ENCODE data around the gene ACTA1.
"Not testable (repeated sequence)": the region's sequence is repeated elsewhere in the genome, so short reads cannot be mapped to it uniquely, and the experiment has no call there.

ACTA1 gene

GRCh38 chr1:229420224-229420623 is 13.7 kb downstream of the ACTA1 start:
- TF ChIP-seq ZFX (IDR thresholded peaks at IDR 0.05): no peak
- no peak for TF ChIP-seq CTCF (conservative IDR thresholded peaks at IDR 0.05)
- H3K27ac ChIP-seq: no peak overlapping the region

GRCh38 chr1:229418586-229418985 is 15.3 kb downstream of the ACTA1 start:
- H3K27ac ChIP-seq: not testable (repeated sequence)

GRCh38 chr1:229412810-229413209 is 21.1 kb downstream of the ACTA1 start:
- not testable (repeated sequence) for H3K27ac ChIP-seq

- TF ChIP-seq CTCF (conservative IDR thresholded peaks at IDR 0.05): no peak
- TF ChIP-seq ZFX (IDR thresholded peaks at IDR 0.05): no peak
- no peak overlapping the region for H3K27ac ChIP-seq
Observed at GRCh38 chr1:229412056-229412455, 21.8 kb downstream of the ACTA1 start.

- H3K27ac ChIP-seq: no peak overlapping the region
- TF ChIP-seq ZFX (IDR thresholded peaks at IDR 0.05) (no peak), CTCF (conservative IDR thresholded peaks at IDR 0.05) (no peak)
Observed at GRCh38 chr1:229411434-229412055, 22.3 kb downstream of the ACTA1 start.

- H3K27ac ChIP-seq: no peak overlapping the region
- TF ChIP-seq CTCF (conservative IDR thresholded peaks at IDR 0.05) (no peak), ZFX (IDR thresholded peaks at IDR 0.05) (no peak)
Observed at GRCh38 chr1:229410692-229411433, 23.0 kb downstream of the ACTA1 start.

- no peak for TF ChIP-seq ZFX (IDR thresholded peaks at IDR 0.05)
- TF ChIP-seq CTCF (conservative IDR thresholded peaks at IDR 0.05): no peak
- H3K27ac ChIP-seq: no peak overlapping the region
Observed at GRCh38 chr1:229410370-229410691, 23.6 kb downstream of the ACTA1 start.

- H3K27ac ChIP-seq: no peak overlapping the region
- no peak for TF ChIP-seq CTCF (conservative IDR thresholded peaks at IDR 0.05)
- TF ChIP-seq ZFX (IDR thresholded peaks at IDR 0.05): no peak
Observed at GRCh38 chr1:229409616-229410369, 24.1 kb downstream of the ACTA1 start.
